HT1080 (cell line): ENCODE measurements around the gene GSK3B. TPM values are rescaled to one million over a fixed set of nuclear protein-coding genes. Genes with fewer than 3 reads are reported as not detected.

Source experiments
- DNase-seq: peaks from one replicate; pipeline ENCODE4 v3.0.0-alpha.2; 2015; ENCODE audit warnings: low read depth
- total RNA-seq: library from RNA; depleted of rRNA; stranded (reverse); fragments of >200 nt; shearing (Covaris generic); gene quantifications from 2 replicates; pipeline ENCODE4 v1.2.3, GENCODE V29; 2014

Gene GSK3B
- total RNA-seq, 1 experiment from 2014 or later = 65.8 TPM

GRCh38 chr3:119884161-119884557 lies 210.1 kb downstream of the GSK3B start:
- DNase-seq = no peak

- no peak for DNase-seq
These were observed 210.6 kb downstream of the GSK3B start for GRCh38 chr3:119883461-119884160.

- no peak for DNase-seq
These were observed 213.3 kb downstream of the GSK3B start for GRCh38 chr3:119880966-119881365.

GRCh38 chr3:119873646-119874045 lies 220.6 kb downstream of the GSK3B start:
- DNase-seq = no peak

- no peak for DNase-seq
These were observed 221.5 kb downstream of the GSK3B start for GRCh38 chr3:119872773-119873172.

GRCh38 chr3:119871571-119871970 lies 222.7 kb downstream of the GSK3B start:
- no peak for DNase-seq

GRCh38 chr3:119870512-119870911 lies 223.7 kb downstream of the GSK3B start:
- DNase-seq = no peak

- DNase-seq = no peak
These were observed 229.8 kb downstream of the GSK3B start for GRCh38 chr3:119864476-119864875.

- no peak for DNase-seq
These were observed 231.6 kb downstream of the GSK3B start for GRCh38 chr3:119862616-119863015.

- no peak for DNase-seq
These were observed 232.6 kb downstream of the GSK3B start for GRCh38 chr3:119861681-119862080.

GRCh38 chr3:119859728-119860127 lies 234.5 kb downstream of the GSK3B start:
- no peak for DNase-seq

- no peak for DNase-seq
These were observed 235.3 kb downstream of the GSK3B start for GRCh38 chr3:119858957-119859356.

GRCh38 chr3:119856695-119857094 lies 237.6 kb downstream of the GSK3B start:
- DNase-seq = peak; percentile 17

GRCh38 chr3:119849126-119849525 lies 245.1 kb downstream of the GSK3B start:
- DNase-seq = no peak

- DNase-seq = no peak
These were observed 252.3 kb downstream of the GSK3B start for GRCh38 chr3:119841808-119842471.

- DNase-seq = no peak
These were observed 258.7 kb downstream of the GSK3B start for GRCh38 chr3:119835556-119835955.

GRCh38 chr3:119834754-119835370 lies 259.4 kb downstream of the GSK3B start:
- DNase-seq = no peak

GRCh38 chr3:119831941-119832371 lies 262.3 kb downstream of the GSK3B start:
- DNase-seq = peak; percentile 61

GRCh38 chr3:119831022-119831421 lies 263.2 kb downstream of the GSK3B start:
- peak; percentile 28 for DNase-seq

GRCh38 chr3:119829420-119829819 lies 264.8 kb downstream of the GSK3B start:
- DNase-seq = no peak

- no peak for DNase-seq
These were observed 267.3 kb downstream of the GSK3B start for GRCh38 chr3:119826711-119827608.

- no peak for DNase-seq
These were observed 268.4 kb downstream of the GSK3B start for GRCh38 chr3:119825820-119826219.
